ENCODE results near the gene CD68. TPM values are rescaled to one million over a fixed set of nuclear protein-coding genes. Genes with fewer than 3 reads are reported as not detected.

Gene CD68
- total RNA-seq, 1 experiment from 2014 or later = 30.2 TPM

GRCh38 chr17:7613769-7614424 lies 34.5 kb downstream of the CD68 start:
- H3K9me2 ChIP-seq (replicated peaks; ENCODE audit: low read length) = no peaks in the 10 kb centered on the region
- BruUV-seq (replicated peaks) = TSS peak; percentile 47
- intact Hi-C loops (cut with micrococcal nuclease) = no loop called here

DNA sequence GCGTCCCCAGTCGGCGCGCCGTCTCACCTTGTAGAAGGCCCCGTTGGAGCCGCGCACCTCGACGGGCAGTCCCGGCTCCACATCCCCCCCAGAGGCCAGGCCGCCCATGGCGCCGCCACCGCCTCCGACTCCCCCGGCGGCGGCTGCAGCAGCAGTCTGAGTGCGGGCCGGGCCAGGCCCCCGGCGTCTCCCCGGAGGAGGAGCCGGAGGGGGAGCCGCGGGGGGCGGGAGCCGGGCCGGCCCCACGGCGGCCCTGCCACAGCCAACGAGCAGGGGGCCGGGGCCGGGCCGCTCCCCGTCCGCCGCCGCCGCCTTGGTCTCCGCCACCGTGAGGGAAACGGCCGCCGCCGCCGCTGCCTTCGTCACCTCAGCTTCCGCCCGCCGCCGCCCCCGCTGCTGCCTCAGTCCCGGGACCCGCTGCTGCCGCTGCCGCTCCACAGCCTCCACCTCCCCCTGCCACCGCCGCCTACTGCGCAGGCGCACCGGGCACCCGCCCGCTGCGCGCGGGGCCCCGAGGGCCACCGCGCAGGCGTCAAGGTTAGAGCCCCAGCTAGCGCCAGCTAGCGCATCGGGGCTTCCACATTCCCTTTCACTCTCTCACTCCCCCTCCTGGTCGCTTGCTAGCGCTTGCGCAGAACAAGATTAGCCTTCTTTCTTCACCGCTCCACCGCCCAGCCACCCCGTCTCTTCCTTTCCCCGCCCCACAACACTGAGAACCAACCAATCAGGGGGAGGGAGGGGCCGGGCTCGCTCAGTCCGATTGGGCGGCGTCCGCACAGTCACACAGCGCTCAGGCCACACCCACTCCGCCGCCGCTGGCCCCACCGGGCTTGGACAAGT lies 35.2 kb downstream of the CD68 start, which contains the start of gene FXR2:
Gene FXR2 (minus strand): TSS at position 473 of the 840 bp plus-strand sequence. CDS start 365 bp downstream, at position 108.
- Histone ChIP-seq H3F3A (ENCODE audit: low read length, unreplicated experiment) (no peaks in the 10 kb centered on the region), H3K79me2 (ENCODE audit: low read length) (peaks cover 45% of the 10 kb centered on the region), H3K9me3 (ENCODE audit: low read length) (no peaks in the 10 kb centered on the region), H3K9me2 (replicated peaks; ENCODE audit: low read length) (no peaks in the 10 kb centered on the region), H3K27ac (ENCODE audit: low read length) (peak within 1 kb of the TSS; percentile 36), H3K36me3 (ENCODE audit: low read depth, low read length) (no peaks in the 10 kb centered on the region), H3K27me3 (ENCODE audit: low read length) (no peaks in the 10 kb centered on the region), H3K9ac (ENCODE audit: low read length) (peak within 1 kb of the TSS; percentile 85), H4K20me1 (ENCODE audit: low read length) (peaks cover 8% of the 10 kb centered on the region; the same call in 1 of the 2 replicates), H3K4me1 (ENCODE audit: insufficient read depth, low read length) (peaks cover 19% of the 10 kb centered on the region), H3K4me2 (ENCODE audit: low read length) (peak within 1 kb of the TSS; percentile 91), H2AFZ (ENCODE audit: low read length) (peak within 1 kb of the TSS; percentile 87), H3K4me3 (ENCODE audit: low read length) (peak within 1 kb of the TSS; percentile 95)
- POLR2A ChIA-PET (ENCODE audit: unreplicated experiment) = interaction anchor here (0.6 to 1.0 kb wide), 7 partner anchors 12 to 558 kb away, joined by 3 to 11 read pairs (median 4); partner anchors contain the start of genes MPDU1 and SAT2
- TF ChIP-seq EZH2 (IDR thresholded peaks at IDR 0.05; ENCODE audit: low read length, unreplicated experiment) = no peak
- no peak for TF ChIP-seq EZH2phosphoT487 (IDR thresholded peaks at IDR 0.05; ENCODE audit: borderline replicate concordance, low read length)
- TF ChIP-seq CTCF (conservative IDR thresholded peaks at IDR 0.05; ENCODE audit: low read depth, low read length) = peak; percentile 52
- no TSS peak for BruUV-seq (replicated peaks)
- CTCF ChIA-PET = interaction anchor here (0.6 kb wide), 1 partner anchor 17 kb away, joined by 6 read pairs; no protein-coding TSS in a partner anchor
- peak; percentile 93 for ATAC-seq
- intact Hi-C loops (cut with micrococcal nuclease) = no loop called here
- peak; percentile 97 for DNase-seq

More at GRCh38 chr17:7613769-7614424, 34.5 kb downstream of the CD68 start:
- Histone ChIP-seq H3K4me2 (ENCODE audit: low read length) (peak overlapping the region; percentile 91), H4K20me1 (ENCODE audit: low read length) (peaks cover 8% of the 10 kb centered on the region; the same call in 1 of the 2 replicates), H3K36me3 (ENCODE audit: low read depth, low read length) (no peaks in the 10 kb centered on the region), H3K27me3 (ENCODE audit: low read length) (no peaks in the 10 kb centered on the region), H3K79me2 (ENCODE audit: low read length) (peaks cover 53% of the 10 kb centered on the region), H3K9ac (ENCODE audit: low read length) (peak overlapping the region; percentile 85), H3K9me3 (ENCODE audit: low read length) (no peaks in the 10 kb centered on the region), H3K4me1 (ENCODE audit: insufficient read depth, low read length) (peaks cover 19% of the 10 kb centered on the region), H3K27ac (ENCODE audit: low read length) (peak overlapping the region; percentile 36), H3F3A (ENCODE audit: low read length, unreplicated experiment) (no peaks in the 10 kb centered on the region), H2AFZ (ENCODE audit: low read length) (peak overlapping the region; percentile 71), H3K4me3 (ENCODE audit: low read length) (peak overlapping the region; percentile 95)
- TF ChIP-seq EZH2phosphoT487 (IDR thresholded peaks at IDR 0.05; ENCODE audit: borderline replicate concordance, low read length) (no peak), CTCF (conservative IDR thresholded peaks at IDR 0.05; ENCODE audit: low read depth, low read length) (peak; percentile 26; the same call in 1 of the 2 replicates)
- ATAC-seq (no peak), DNase-seq (peak; percentile 36)
- POLR2A ChIA-PET (ENCODE audit: unreplicated experiment) = no interaction called here
- CTCF ChIA-PET = no interaction called here
